ENCODE measurements around the gene PPP2CA.

- TF ChIP-seq, protein P1, sequence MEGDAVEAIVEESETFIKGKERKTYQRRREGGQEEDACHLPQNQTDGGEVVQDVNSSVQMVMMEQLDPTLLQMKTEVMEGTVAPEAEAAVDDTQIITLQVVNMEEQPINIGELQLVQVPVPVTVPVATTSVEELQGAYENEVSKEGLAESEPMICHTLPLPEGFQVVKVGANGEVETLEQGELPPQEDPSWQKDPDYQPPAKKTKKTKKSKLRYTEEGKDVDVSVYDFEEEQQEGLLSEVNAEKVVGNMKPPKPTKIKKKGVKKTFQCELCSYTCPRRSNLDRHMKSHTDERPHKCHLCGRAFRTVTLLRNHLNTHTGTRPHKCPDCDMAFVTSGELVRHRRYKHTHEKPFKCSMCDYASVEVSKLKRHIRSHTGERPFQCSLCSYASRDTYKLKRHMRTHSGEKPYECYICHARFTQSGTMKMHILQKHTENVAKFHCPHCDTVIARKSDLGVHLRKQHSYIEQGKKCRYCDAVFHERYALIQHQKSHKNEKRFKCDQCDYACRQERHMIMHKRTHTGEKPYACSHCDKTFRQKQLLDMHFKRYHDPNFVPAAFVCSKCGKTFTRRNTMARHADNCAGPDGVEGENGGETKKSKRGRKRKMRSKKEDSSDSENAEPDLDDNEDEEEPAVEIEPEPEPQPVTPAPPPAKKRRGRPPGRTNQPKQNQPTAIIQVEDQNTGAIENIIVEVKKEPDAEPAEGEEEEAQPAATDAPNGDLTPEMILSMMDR (IDR thresholded peaks at IDR 0.05) = no peak
- no peak for TF ChIP-seq POLR2A (IDR thresholded peaks at IDR 0.05)
Measured at GRCh38 chr5:134236318-134236717, 10.4 kb upstream of the PPP2CA start.
